GM12878 (cell line): ENCODE data around the gene SPAG16. TPM values are rescaled to one million over a fixed set of nuclear protein-coding genes. Genes with fewer than 3 reads are reported as not detected.

ENCODE experiments used
- ATAC-seq: fragments of 200-7000 bp; cut with Tn5 transposase; 3 replicates; pipeline ENCODE4 v1.9.1; 2020; ENCODE audit warnings: mild to moderate bottlenecking, moderate library complexity
- BruUV-seq: library from RNA; stranded (reverse); fragments of 400-500 nt; replicated peaks from 2 replicates; lab custom pipeline; 2021; lab: Mats Ljungman, UMichigan
- CTCF ChIA-PET: fragments of 300-600 bp; sonication (Branson Sonifier 250); formaldehyde crosslinking; extraction: SDS; loops from one replicate; lab custom pipeline; 2021; ENCODE audit warnings: inconsistent platforms; lab: Yijun Ruan, JAX
- POLR2A ChIA-PET: fragments of 350-600 bp; formaldehyde crosslinking; extraction: SDS; loops from one replicate; lab custom pipeline; 2021; ENCODE audit warnings: inconsistent platforms; lab: Charles Lee
- RAD21 ChIA-PET: fragments of 300-600 bp; sonication (Branson Sonifier 250); formaldehyde crosslinking; loops from one replicate; lab custom pipeline; 2023; ENCODE audit warnings: antibody characterized with exemption; ENCODE audit not compliant: unreplicated experiment; lab: Charles Lee
- SMC1A ChIA-PET: fragments of 300-600 bp; sonication (Branson Sonifier 250); formaldehyde crosslinking; loops from one replicate; lab custom pipeline; 2023; ENCODE audit not compliant: unreplicated experiment, uncharacterized antibody; lab: Charles Lee
- DNase-seq: peaks from one replicate; pipeline ENCODE4 v3.0.0-alpha.2; 2011; ENCODE audit warnings: low read depth, low spot score
- FAIRE-seq: peaks from 3 replicates; lab custom pipeline; 2011; peaks lifted over from hg19 to GRCh38; lab: Jason Lieb, UNC
- H2AFZ ChIP-seq: 2 replicates; pipeline ENCODE4 v1.6.0; 2011; ENCODE audit warnings: low read depth, low read length, control low read depth; ENCODE audit not compliant: control insufficient read depth
- H3K27ac ChIP-seq: 2 replicates; pipeline ENCODE4 v1.5.1; 2011; ENCODE audit warnings: control low read depth; ENCODE audit not compliant: control insufficient read depth, insufficient read depth
- H3K27me3 ChIP-seq, 2 experiments: replicated peaks in 1 of 2; 2 replicates each; pipeline versions ENCODE4 v1.6.0 to v1.6.1; 2011; ENCODE audit warnings: low read length in 1 of 2; ENCODE audit not compliant: control insufficient read depth in 2 of 2, insufficient read depth in 2 of 2
- H3K36me3 ChIP-seq, 2 experiments: 2 replicates each; pipeline ENCODE4 v1.5.1; 2011; ENCODE audit warnings: low read length in 1 of 2; ENCODE audit not compliant: control insufficient read depth in 2 of 2, insufficient read depth in 2 of 2
- H3K4me1 ChIP-seq: 2 replicates; pipeline ENCODE4 v1.6.1; 2011; ENCODE audit warnings: mild to moderate bottlenecking, low read length, moderate library complexity, mixed read lengths; ENCODE audit not compliant: control insufficient read depth, insufficient read depth
- H3K4me2 ChIP-seq: 2 replicates; pipeline ENCODE4 v1.6.0; 2011; ENCODE audit warnings: control low read depth; ENCODE audit not compliant: control insufficient read depth, insufficient read depth
- H3K4me3 ChIP-seq: fragments of 200-600 bp; sonication (generic); 2 replicates; pipeline ENCODE4 v1.5.1; 2016
- H3K79me2 ChIP-seq: 2 replicates; pipeline ENCODE4 v1.6.0; 2011; ENCODE audit warnings: low read length; ENCODE audit not compliant: control insufficient read depth, insufficient read depth
- H3K9ac ChIP-seq: 2 replicates; pipeline ENCODE4 v1.8.0; 2011; ENCODE audit warnings: low read length, control low read depth, mixed read lengths; ENCODE audit not compliant: control insufficient read depth, insufficient read depth
- H3K9me3 ChIP-seq: replicated peaks from 3 replicates; pipeline ENCODE4 v1.5.1; 2011; ENCODE audit warnings: mild to moderate bottlenecking, low read length; ENCODE audit not compliant: control insufficient read depth, insufficient read depth
- H4K20me1 ChIP-seq: 2 replicates; pipeline ENCODE4 v1.6.0; 2011; ENCODE audit not compliant: control insufficient read depth, insufficient read depth
- ATF7 ChIP-seq: fragments of 450-650 bp; IDR thresholded peaks from 2 replicates; pipeline ENCODE4 v1.6.1; 2016; ENCODE audit warnings: low read depth, mild to moderate bottlenecking
- BCL11A ChIP-seq: IDR thresholded peaks from 2 replicates; pipeline ENCODE4 v1.6.1; 2011; ENCODE audit warnings: low read depth, low read length
- CHD1 ChIP-seq: IDR thresholded peaks from 2 replicates; pipeline ENCODE4 v1.6.1; 2012; ENCODE audit warnings: low read depth, low read length, improper control_type of control experiment
- MYB ChIP-seq: fragments of 150-350 bp; IDR thresholded peaks from 2 replicates; pipeline ENCODE4 v1.6.1; 2014; ENCODE audit warnings: mild to moderate bottlenecking, low read depth, low read length, borderline replicate concordance
- NKRF ChIP-seq: fragments of 450-650 bp; conservative IDR thresholded peaks from 2 replicates; pipeline ENCODE4 v1.6.1; 2017; ENCODE audit warnings: mild to moderate bottlenecking, moderate library complexity
- POLR2A ChIP-seq: IDR thresholded peaks from 2 replicates; pipeline ENCODE4 v1.6.1; 2011; ENCODE audit warnings: low read depth, mild to moderate bottlenecking, low read length
- POLR2AphosphoS2 ChIP-seq: IDR thresholded peaks from 2 replicates; pipeline ENCODE4 v1.6.1; 2011; ENCODE audit warnings: low read depth, mild to moderate bottlenecking, low read length, improper control_type of control experiment, moderate library complexity
- YY1 ChIP-seq: IDR thresholded peaks from 2 replicates; pipeline ENCODE4 v1.6.1; 2011; ENCODE audit warnings: low read depth, mild to moderate bottlenecking, low read length
- ZNF274 ChIP-seq: IDR thresholded peaks from one replicate; pipeline ENCODE4 v1.8.0; 2011; ENCODE audit not compliant: insufficient read length, insufficient read depth
- ZSCAN29 ChIP-seq: fragments of 450-650 bp; IDR thresholded peaks from 2 replicates; pipeline ENCODE4 v1.6.1; 2017; ENCODE audit warnings: mild to moderate bottlenecking, moderate library complexity
- in situ Hi-C: fragments of 300-500 bp; cut with MboI; formaldehyde crosslinking; loops from 9 replicates; pipeline ENCODE4 v1.14.3; 2018; ENCODE audit warnings: mixed read lengths
- intact Hi-C: fragments of 100-400 bp; cut with micrococcal nuclease; formaldehyde crosslinking; loops from one replicate; pipeline ENCODE4 v1.14.2; 2022; ENCODE audit not compliant: unreplicated experiment
- polyA plus RNA-seq, 11 experiments: library from polyadenylated mRNA; depleted of rRNA in 4 of 11; unstranded in 6 of 11; stranded (reverse) in 5 of 11; fragments of >200 nt; fragmentation: Nextera tagmentation in 4 of 11; fragmentation: Illumina TruSeq in 1 of 11; extraction: Ambion mirVana in 4 of 11; extraction: Trizol in 1 of 11; gene quantifications; 1 replicate in 1 of 11; 2 replicates in 10 of 11; pipeline versions ENCODE4 v1.2.1 to v1.2.3, GENCODE V29; 2011 to 2016; ENCODE audit warnings: inconsistent platforms in 2 of 11, missing spikeins in 2 of 11, low read depth in 1 of 11
- total RNA-seq, 4 experiments: library from RNA; depleted of rRNA in 3 of 4; stranded (reverse); fragments of >200 nt in 3 of 4; fragmentation: Illumina TruSeq in 1 of 4; extraction: Trizol in 1 of 4; gene quantifications; 2 replicates each; pipeline versions ENCODE4 v1.2.1 to v1.2.3, GENCODE V29; 2013 to 2021
- TF ChIP-seq, protein P1 (sequence below), 3 experiments: IDR thresholded peaks in 2 of 3; conservative IDR thresholded peaks in 1 of 3; 2 replicates each; pipeline ENCODE4 v1.5.1; 2011; ENCODE audit warnings: low read depth in 3 of 3, low read length in 3 of 3, mild to moderate bottlenecking in 3 of 3, control low read depth in 2 of 3, moderate library complexity in 2 of 3, inconsistent platforms in 1 of 3, mixed read lengths in 1 of 3; ENCODE audit not compliant: control insufficient read depth in 2 of 3, insufficient read depth in 1 of 3; ENCODE audit errors: extremely low read depth in 1 of 3

The SPAG16 gene
- total and polyA plus RNA-seq, 10 of the 15 experiments (the other 5 are each of a cell fraction or from before 2014, with no cell fraction given) = 6.0 to 25.0 (median 15.2) TPM

GRCh38 chr2:214232271-214232670 lies 948.0 kb downstream of the SPAG16 start (continued):
- TF ChIP-seq, protein P1, sequence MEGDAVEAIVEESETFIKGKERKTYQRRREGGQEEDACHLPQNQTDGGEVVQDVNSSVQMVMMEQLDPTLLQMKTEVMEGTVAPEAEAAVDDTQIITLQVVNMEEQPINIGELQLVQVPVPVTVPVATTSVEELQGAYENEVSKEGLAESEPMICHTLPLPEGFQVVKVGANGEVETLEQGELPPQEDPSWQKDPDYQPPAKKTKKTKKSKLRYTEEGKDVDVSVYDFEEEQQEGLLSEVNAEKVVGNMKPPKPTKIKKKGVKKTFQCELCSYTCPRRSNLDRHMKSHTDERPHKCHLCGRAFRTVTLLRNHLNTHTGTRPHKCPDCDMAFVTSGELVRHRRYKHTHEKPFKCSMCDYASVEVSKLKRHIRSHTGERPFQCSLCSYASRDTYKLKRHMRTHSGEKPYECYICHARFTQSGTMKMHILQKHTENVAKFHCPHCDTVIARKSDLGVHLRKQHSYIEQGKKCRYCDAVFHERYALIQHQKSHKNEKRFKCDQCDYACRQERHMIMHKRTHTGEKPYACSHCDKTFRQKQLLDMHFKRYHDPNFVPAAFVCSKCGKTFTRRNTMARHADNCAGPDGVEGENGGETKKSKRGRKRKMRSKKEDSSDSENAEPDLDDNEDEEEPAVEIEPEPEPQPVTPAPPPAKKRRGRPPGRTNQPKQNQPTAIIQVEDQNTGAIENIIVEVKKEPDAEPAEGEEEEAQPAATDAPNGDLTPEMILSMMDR (IDR thresholded peaks at IDR 0.05 in 2 of 3, conservative IDR thresholded peaks at IDR 0.05 in 1 of 3; ENCODE audit: control insufficient read depth in 2 of 3, extremely low read depth in 1 of 3, insufficient read depth in 1 of 3, low read depth in 3 of 3, low read length in 3 of 3) = no peak
- TF ChIP-seq CHD1 (no peak), POLR2AphosphoS2 (no peak)

DNA sequence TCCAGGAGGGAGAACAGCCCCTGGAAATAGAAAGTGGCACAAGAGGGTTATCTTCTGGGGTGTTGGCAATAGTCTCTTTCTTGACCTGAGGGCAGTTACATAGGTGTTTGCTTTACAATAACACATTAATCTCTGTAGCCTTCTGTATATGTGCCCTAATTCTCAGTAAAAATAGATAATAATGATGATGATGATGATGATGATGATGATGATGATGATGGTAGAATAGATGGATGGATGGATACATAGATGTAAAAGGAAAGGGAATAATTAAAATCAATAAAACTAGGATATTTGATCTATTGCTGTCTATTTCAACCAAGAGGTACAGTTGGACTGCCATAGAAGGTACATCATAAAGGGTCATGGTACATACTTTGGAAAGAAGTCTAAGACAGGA lies 948.9 kb downstream of the SPAG16 start:
- BruUV-seq = no TSS peak

More for the DNA sequence above, 948.9 kb downstream of the SPAG16 start:
- Histone ChIP-seq H3K4me3 (no peak overlapping the region), H3K27me3 (no peaks in the 10 kb centered on the region), H3K27ac (no peak overlapping the region), H3K36me3 (no peaks in the 10 kb centered on the region), H3K4me1 (no peaks in the 10 kb centered on the region), H2AFZ (no peak overlapping the region), H3K9ac (no peak overlapping the region), H3K79me2 (no peaks in the 10 kb centered on the region), H3K4me2 (no peak overlapping the region), H3K9me3 (no peaks in the 10 kb centered on the region), H4K20me1 (no peaks in the 10 kb centered on the region)
- SMC1A ChIA-PET = no interaction called here
- in situ Hi-C loops (no loop called here), intact Hi-C loops (no loop called here)
- TF ChIP-seq POLR2A (no peak), ZNF274 (no peak), MYB (no peak), ZSCAN29 (no peak), BCL11A (no peak), ATF7 (no peak), NKRF (no peak), YY1 (no peak)
- RAD21 ChIA-PET = no interaction called here
- no peak for ATAC-seq
- no peak for DNase-seq
- CTCF ChIA-PET = no interaction called here
- no peak for FAIRE-seq
- POLR2A ChIA-PET = no interaction called here
